Keratinocyte (primary cell): ENCODE results near the gene RBP5.

Experiments
- EZH2 ChIP-seq: IDR thresholded peaks from one replicate; pipeline ENCODE4 v1.6.1; 2012; ENCODE audit warnings: inconsistent platforms, mild to moderate bottlenecking, low read length, moderate library complexity
- TF ChIP-seq, protein P1 (sequence below), 3 experiments: IDR thresholded peaks in 1 of 3; conservative IDR thresholded peaks in 1 of 3; optimal IDR thresholded peaks in 1 of 3; 2 replicates in 2 of 3; 3 replicates in 1 of 3; pipeline versions ENCODE3 to v1.5.1; 2011; ENCODE audit warnings: low read length in 3 of 3, mild to moderate bottlenecking in 3 of 3, moderate library complexity in 2 of 3, control low read depth in 1 of 3, inconsistent platforms in 1 of 3; ENCODE audit not compliant: insufficient read depth in 2 of 3; ENCODE audit errors: extremely low read depth in 1 of 3

DNA sequence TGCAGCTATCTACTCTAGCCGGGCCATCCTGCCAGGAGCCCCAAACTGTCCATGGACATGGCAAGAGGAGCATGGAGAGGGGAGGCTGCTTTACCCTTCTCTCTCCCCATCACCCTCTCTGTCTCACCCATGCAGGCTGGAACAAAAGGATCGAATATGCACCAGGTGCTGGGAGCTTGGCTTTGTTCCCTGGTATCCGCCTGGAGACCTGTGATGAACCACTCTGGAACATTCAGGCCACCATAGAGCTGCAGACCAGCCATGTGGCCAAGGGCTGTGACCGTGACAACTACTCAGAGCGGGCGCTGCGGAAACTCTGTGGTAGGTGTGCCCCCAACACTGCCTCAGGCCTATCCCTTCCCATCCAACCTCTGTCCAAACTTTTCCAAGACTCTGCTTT lies 7.4 kb upstream of the RBP5 start:
- TF ChIP-seq, protein P1, sequence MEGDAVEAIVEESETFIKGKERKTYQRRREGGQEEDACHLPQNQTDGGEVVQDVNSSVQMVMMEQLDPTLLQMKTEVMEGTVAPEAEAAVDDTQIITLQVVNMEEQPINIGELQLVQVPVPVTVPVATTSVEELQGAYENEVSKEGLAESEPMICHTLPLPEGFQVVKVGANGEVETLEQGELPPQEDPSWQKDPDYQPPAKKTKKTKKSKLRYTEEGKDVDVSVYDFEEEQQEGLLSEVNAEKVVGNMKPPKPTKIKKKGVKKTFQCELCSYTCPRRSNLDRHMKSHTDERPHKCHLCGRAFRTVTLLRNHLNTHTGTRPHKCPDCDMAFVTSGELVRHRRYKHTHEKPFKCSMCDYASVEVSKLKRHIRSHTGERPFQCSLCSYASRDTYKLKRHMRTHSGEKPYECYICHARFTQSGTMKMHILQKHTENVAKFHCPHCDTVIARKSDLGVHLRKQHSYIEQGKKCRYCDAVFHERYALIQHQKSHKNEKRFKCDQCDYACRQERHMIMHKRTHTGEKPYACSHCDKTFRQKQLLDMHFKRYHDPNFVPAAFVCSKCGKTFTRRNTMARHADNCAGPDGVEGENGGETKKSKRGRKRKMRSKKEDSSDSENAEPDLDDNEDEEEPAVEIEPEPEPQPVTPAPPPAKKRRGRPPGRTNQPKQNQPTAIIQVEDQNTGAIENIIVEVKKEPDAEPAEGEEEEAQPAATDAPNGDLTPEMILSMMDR (optimal IDR thresholded peaks at IDR 0.05 in 1 of 3, IDR thresholded peaks at IDR 0.05 in 1 of 3, conservative IDR thresholded peaks at IDR 0.05 in 1 of 3; ENCODE audit: extremely low read depth in 1 of 3, insufficient read depth in 2 of 3, low read length in 3 of 3): no peak
- no peak for TF ChIP-seq EZH2
